22Rv1 (cell line): Measurements from ENCODE around the gene MRGPRX4.

Experiments
- CTCF ChIP-seq: fragments of 450-650 bp; IDR thresholded peaks from 2 replicates; pipeline ENCODE4 v1.5.1; 2017; ENCODE audit warnings: mild to moderate bottlenecking
- ZFX ChIP-seq: fragments of 450-650 bp; IDR thresholded peaks from 2 replicates; pipeline ENCODE4 v1.6.1; 2017; ENCODE audit warnings: antibody characterized with exemption, borderline replicate concordance

- no peak for TF ChIP-seq CTCF
- no peak for TF ChIP-seq ZFX
These were observed 28.4 kb upstream of the MRGPRX4 start for GRCh38 chr11:18144243-18144642.
